ENCODE measurements around the gene HNRNPH2. TPM values are rescaled to one million over a fixed set of nuclear protein-coding genes. Genes with fewer than 3 reads are reported as not detected.

HNRNPH2 gene
- total and polyA plus RNA-seq, 8 donors = 5.5 to 98.4 (median 33.6) TPM

DNA sequence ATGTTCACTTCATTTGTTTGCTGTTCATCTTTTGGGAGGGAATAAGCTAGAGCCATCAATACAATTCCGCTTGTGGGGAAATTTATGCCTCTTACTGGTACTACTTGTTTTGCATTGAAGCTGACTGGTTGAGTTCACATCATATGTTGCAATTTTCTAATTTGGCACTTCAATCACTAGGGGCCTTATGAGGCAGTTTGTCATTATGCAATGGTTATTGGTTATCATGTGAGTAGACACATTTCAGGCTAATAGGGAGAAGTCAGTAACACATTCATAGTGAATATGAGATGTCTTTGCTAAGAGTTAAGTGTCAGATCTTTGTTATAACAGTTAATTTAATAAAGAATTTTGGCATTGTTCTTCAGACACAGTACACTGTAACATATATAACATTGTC is 12.2 kb upstream of the HNRNPH2 start:
- peaks cover 0 to 4% (median 0%) of the 10 kb centered on the region in 3 donors for H3K27me3 ChIP-seq
- H3K36me3 ChIP-seq = peaks cover 0 to 22% (median 14%) of the 10 kb centered on the region in 4 donors
- 79 to 100% (median 88%) methylated on average over 1 of the region's 1 CpG for WGBS, 5 donors
- intact Hi-C loops (cut with DNase I; ENCODE audit: low total_unique reads) = no loop called here
- no peaks in the 10 kb centered on the region for H3K9me3 ChIP-seq
- H3K4me3 ChIP-seq = no peak overlapping the region
- TF ChIP-seq POLR2A (IDR thresholded peaks at IDR 0.05) (no peak), EP300 (IDR thresholded peaks at IDR 0.05) (no peak), POLR2AphosphoS5 (IDR thresholded peaks at IDR 0.05) (no peak)
- TF ChIP-seq, protein P1, sequence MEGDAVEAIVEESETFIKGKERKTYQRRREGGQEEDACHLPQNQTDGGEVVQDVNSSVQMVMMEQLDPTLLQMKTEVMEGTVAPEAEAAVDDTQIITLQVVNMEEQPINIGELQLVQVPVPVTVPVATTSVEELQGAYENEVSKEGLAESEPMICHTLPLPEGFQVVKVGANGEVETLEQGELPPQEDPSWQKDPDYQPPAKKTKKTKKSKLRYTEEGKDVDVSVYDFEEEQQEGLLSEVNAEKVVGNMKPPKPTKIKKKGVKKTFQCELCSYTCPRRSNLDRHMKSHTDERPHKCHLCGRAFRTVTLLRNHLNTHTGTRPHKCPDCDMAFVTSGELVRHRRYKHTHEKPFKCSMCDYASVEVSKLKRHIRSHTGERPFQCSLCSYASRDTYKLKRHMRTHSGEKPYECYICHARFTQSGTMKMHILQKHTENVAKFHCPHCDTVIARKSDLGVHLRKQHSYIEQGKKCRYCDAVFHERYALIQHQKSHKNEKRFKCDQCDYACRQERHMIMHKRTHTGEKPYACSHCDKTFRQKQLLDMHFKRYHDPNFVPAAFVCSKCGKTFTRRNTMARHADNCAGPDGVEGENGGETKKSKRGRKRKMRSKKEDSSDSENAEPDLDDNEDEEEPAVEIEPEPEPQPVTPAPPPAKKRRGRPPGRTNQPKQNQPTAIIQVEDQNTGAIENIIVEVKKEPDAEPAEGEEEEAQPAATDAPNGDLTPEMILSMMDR (IDR thresholded peaks at IDR 0.05) = no peak
- H3K4me1 ChIP-seq = peaks cover 0 to 13% (median 3%) of the 10 kb centered on the region in 4 donors
- DNase-seq = no peak
- no peak overlapping the region for H3K27ac ChIP-seq

DNA sequence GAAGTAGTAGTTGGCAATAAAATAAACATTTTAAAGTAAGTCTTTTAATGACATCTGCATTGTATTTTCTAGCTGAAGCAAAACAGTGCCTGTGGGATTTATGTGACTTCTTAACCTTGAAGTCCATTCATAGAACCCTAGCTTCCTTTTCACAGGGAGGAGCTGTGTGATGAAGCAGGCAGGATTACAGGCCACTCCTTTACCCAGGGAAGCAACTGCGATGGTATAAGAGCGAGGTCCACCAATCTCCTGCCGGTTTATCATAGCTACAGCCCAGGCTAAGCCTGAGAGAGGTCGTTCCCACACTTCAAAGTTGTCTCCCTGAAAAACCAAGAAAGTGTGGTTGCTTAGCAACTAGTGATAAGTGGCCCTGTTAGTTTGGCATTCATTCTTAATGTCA is 10.2 kb upstream of the HNRNPH2 start:
- intact Hi-C loops (cut with DNase I; ENCODE audit: low total_unique reads) = no loop called here
- Histone ChIP-seq H3K27ac (no peak overlapping the region), H3K36me3 (peaks cover 0 to 36% (median 31%) of the 10 kb centered on the region in 4 donors), H3K27me3 (peaks cover 0 to 4% (median 0%) of the 10 kb centered on the region in 3 donors), H3K9me3 (no peaks in the 10 kb centered on the region), H3K4me3 (no peak overlapping the region), H3K4me1 (peaks cover 0 to under 1% (median 0%) of the 10 kb centered on the region in 4 donors)
- no peak for TF ChIP-seq EP300 (IDR thresholded peaks at IDR 0.05)
- no peak for TF ChIP-seq POLR2A (IDR thresholded peaks at IDR 0.05)
- TF ChIP-seq, protein P1 (IDR thresholded peaks at IDR 0.05) = no peak
- DNase-seq = no peak
- 21 to 37% (median 29%) methylated on average over 4 of the region's 4 CpGs for WGBS, 5 donors

DNA sequence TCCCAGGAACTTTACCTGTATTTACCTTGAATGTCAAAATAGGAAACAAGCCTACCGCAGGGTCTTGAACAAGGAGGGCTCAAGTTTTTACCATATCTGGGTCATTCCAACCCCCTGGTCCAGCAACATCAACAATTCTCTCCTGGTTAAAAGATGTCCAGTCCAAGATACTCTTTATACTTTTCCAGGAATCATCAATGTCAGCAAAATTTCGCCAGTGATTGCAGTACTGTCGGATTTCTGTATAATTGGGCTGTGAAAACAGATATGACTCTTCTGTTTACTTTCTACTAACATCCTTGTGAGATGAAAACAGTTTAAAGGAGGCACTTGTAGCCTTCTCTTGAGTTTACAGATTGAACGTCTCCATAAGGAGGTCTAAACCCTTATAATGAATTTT is 9.3 kb upstream of the HNRNPH2 start:
- Histone ChIP-seq H3K36me3 (peaks cover 0 to 41% (median 28%) of the 10 kb centered on the region in 4 donors), H3K9me3 (no peaks in the 10 kb centered on the region), H3K27ac (no peak overlapping the region), H3K27me3 (peaks cover 0 to 4% (median 0%) of the 10 kb centered on the region in 3 donors), H3K4me1 (no peaks in the 10 kb centered on the region), H3K4me3 (no peak overlapping the region)
- WGBS, 5 donors = 63 to 94% (median 85%) methylated on average over 4 of the region's 4 CpGs
- DNase-seq = no peak
- TF ChIP-seq EP300 (IDR thresholded peaks at IDR 0.05) = no peak
- TF ChIP-seq, protein P1 (IDR thresholded peaks at IDR 0.05) = no peak
- no peak for TF ChIP-seq POLR2A (IDR thresholded peaks at IDR 0.05)
- no peak for TF ChIP-seq POLR2AphosphoS5 (IDR thresholded peaks at IDR 0.05)
- intact Hi-C loops (cut with DNase I; ENCODE audit: low total_unique reads) = no loop called here

DNA sequence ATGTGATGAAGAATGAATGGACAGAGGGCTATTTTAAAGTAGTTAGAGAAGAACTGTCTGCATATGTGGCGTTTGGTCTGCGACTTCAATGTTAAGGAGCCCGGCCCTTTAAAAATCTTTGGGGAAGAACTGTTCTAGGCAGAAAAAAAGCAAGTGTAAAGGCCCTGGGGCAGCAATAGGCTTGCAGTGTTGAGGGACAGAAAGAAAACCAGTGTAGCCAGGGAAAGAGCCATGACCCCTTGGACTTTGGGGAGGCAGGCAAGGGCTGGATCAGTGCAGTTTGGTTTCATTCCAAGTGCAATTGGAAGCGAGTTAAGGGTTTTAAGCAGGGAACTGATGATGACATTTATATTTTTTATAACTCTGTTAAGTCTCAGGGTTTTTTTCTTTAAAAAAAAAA is 8.2 kb upstream of the HNRNPH2 start:
- Histone ChIP-seq H3K36me3 (peaks cover 0 to 41% (median 26%) of the 10 kb centered on the region in 4 donors), H3K27me3 (peaks cover 0 to 4% (median 0%) of the 10 kb centered on the region in 3 donors), H3K4me3 (no peak overlapping the region), H3K9me3 (no peaks in the 10 kb centered on the region), H3K4me1 (no peaks in the 10 kb centered on the region), H3K27ac (no peak overlapping the region)
- intact Hi-C loops (cut with DNase I; ENCODE audit: low total_unique reads) = no loop called here
- DNase-seq = no peak
- 83 to 94% (median 88%) methylated on average over 4 of the region's 4 CpGs for WGBS, 5 donors
- TF ChIP-seq POLR2AphosphoS5 (IDR thresholded peaks at IDR 0.05) (no peak), EP300 (IDR thresholded peaks at IDR 0.05) (no peak)

DNA sequence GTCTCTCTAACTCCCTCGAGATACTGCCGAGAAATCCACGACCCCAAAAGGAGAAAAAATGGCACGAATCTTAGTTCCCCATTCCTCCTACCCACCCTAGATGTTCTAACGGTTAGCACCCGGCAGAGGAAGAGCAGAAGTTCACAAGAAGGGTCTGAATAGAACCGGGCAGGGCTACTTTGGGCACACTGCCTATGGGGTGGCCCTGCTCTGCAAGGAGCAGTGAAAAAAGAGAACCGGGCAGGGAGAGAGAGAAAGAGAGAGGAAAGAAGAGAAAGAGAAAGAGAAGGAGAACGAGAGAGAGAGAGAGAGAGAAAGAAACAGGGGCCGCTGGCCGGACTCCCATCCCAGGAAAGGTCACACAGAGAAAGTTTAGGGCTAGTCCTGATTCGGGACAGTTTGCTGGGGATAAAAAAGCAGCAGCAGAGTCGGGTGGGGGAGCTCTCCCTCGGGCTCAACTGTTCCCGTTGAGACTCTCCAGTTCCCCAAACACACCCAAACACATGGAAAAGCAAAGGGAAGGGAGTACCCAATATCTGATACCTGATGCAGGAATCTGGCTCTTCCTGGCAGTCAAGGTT is 765 bp upstream of the HNRNPH2 start:
- H3K9me3 ChIP-seq = peaks cover 0 to 4% (median 0%) of the 10 kb centered on the region in 4 donors
- H3K4me3 ChIP-seq = peak overlapping the region; percentile 51 to 62 (median 56)
- peak overlapping the region; percentile 86 to 95 (median 90) for H3K27ac ChIP-seq
- no peaks in the 10 kb centered on the region for H3K27me3 ChIP-seq
- TF ChIP-seq POLR2A (IDR thresholded peaks at IDR 0.05) (no peak), EP300 (IDR thresholded peaks at IDR 0.05) (no peak), POLR2AphosphoS5 (IDR thresholded peaks at IDR 0.05) (no peak)
- TF ChIP-seq, protein P1 (IDR thresholded peaks at IDR 0.05) = no peak
- intact Hi-C loops (cut with DNase I; ENCODE audit: low total_unique reads) = no loop called here
- peaks cover 0 to 17% (median 10%) of the 10 kb centered on the region in 4 donors for H3K36me3 ChIP-seq
- DNase-seq = peak in 1 of 2 donors; percentile 34
- H3K4me1 ChIP-seq = peaks cover 0 to 40% (median 14%) of the 10 kb centered on the region in 4 donors
- WGBS, 5 donors = 0 to 23% (median 16%) methylated on average over 12 to 15 of the region's 15 CpGs

Measured in stomach (tissue), 9 donors.